Psoas muscle (tissue), 8 donors: ENCODE data around the gene RABGAP1L. TPM values are rescaled to one million over a fixed set of nuclear protein-coding genes. Genes with fewer than 3 reads are reported as not detected.

Experiments used
- ATAC-seq, 4 donors: fragments of 200-7000 bp; cut with Tn5 transposase; one replicate each; pipeline ENCODE4 v1.9.1; 2020; ENCODE audit warnings: moderate library complexity in 3 of 4, mild to moderate bottlenecking in 2 of 4
- DNase-seq, 2 donors: peaks; one replicate each; pipeline ENCODE4 v3.0.0-alpha.2; 2020
- H3K27ac ChIP-seq: fragments of 200-600 bp; one replicate; pipeline ENCODE4 v1.8.0; 2022
- H3K27me3 ChIP-seq, 3 donors: fragments of 200-600 bp in 1 of 3; one replicate each; pipeline versions ENCODE4 v1.6.1 to v1.8.0; 2013 to 2022; ENCODE audit warnings: low read length in 2 of 3, mild to moderate bottlenecking in 2 of 3, moderate library complexity in 1 of 3; ENCODE audit not compliant: insufficient read depth in 3 of 3
- H3K36me3 ChIP-seq, 2 donors: fragments of 200-600 bp in 1 of 2; one replicate each; pipeline versions ENCODE4 v1.6.1 to v1.8.0; 2013 to 2022; ENCODE audit warnings: low read depth in 1 of 2, mild to moderate bottlenecking in 1 of 2, moderate library complexity in 1 of 2; ENCODE audit not compliant: insufficient read depth in 1 of 2
- H3K4me1 ChIP-seq: fragments of 200-600 bp; one replicate; pipeline ENCODE4 v1.8.0; 2022
- H3K4me3 ChIP-seq: fragments of 200-600 bp; one replicate; pipeline ENCODE4 v1.8.0; 2022; ENCODE audit warnings: mild to moderate bottlenecking
- H3K9me3 ChIP-seq: fragments of 200-600 bp; one replicate; pipeline ENCODE4 v1.8.0; 2022
- whole genome bisulfite sequencing, 3 donors: extraction: QIAGEN DNeasy Blood & Tissue Kit; methylation state at CpG; one replicate each; pipeline versions ENCODE4 v1.1.6 to v1.1.7; 2013; 5-methylcytosine and 5-hydroxymethylcytosine counted together
- intact Hi-C, 2 donors: fragments of 100-400 bp; cut with DNase I; formaldehyde crosslinking; loops; one replicate each; pipeline versions ENCODE4 v1.11.0 to v1.14.2; 2022
- polyA plus RNA-seq, 3 donors: library from polyadenylated mRNA; stranded (reverse); fragments of 200-250 nt; gene quantifications; one replicate each; pipeline ENCODE4 v1.2.3, GENCODE V29; 2013
- total RNA-seq, 4 donors: library from RNA; stranded (reverse); fragmentation: NEBNext Ultra II Directional in 2 of 4; extraction: Animal tissue kit (Norgen Biotek cat#: 25700) in 2 of 4; gene quantifications; one replicate each; pipeline versions ENCODE4 v1.2.1 to v1.2.4, GENCODE V29; 2021 to 2023
- TF ChIP-seq, protein P1 (sequence below): fragments of 200-600 bp; IDR thresholded peaks from one replicate; pipeline ENCODE4 v1.8.0; 2022; ENCODE audit warnings: antibody characterized with exemption
- donor health status: healthy with polysubstance abuse.
- donor health status: DM: no; HTN: no; CAD: no; lungs with moderate emphysema.
- donor health status: Bipolar disorder and iron deficiency.
- donor health status: healthy.
- donor health status: DM: yes; HTN: yes; CAD: no.
- donor health status: DM: no; HTN: no; CAD: no.
- donor health status: DM: no; HTN: no; CAD: no.
- donor health status: DM: yes; HTN: yes; CAD: no.

Gene RABGAP1L
- total and polyA plus RNA-seq, 7 donors: 2.9 to 14.4 (median 8.7) TPM

GRCh38 chr1:174920093-174920492, 760.8 kb downstream of the RABGAP1L start:
- Histone ChIP-seq H3K4me1 (no peaks in the 10 kb centered on the region), H3K27ac (no peak overlapping the region), H3K36me3 (no peaks in the 10 kb centered on the region), H3K27me3 (no peaks in the 10 kb centered on the region), H3K9me3 (no peaks in the 10 kb centered on the region), H3K4me3 (no peak overlapping the region)
- DNase-seq (no peak), ATAC-seq (no peak)
- TF ChIP-seq, protein P1, sequence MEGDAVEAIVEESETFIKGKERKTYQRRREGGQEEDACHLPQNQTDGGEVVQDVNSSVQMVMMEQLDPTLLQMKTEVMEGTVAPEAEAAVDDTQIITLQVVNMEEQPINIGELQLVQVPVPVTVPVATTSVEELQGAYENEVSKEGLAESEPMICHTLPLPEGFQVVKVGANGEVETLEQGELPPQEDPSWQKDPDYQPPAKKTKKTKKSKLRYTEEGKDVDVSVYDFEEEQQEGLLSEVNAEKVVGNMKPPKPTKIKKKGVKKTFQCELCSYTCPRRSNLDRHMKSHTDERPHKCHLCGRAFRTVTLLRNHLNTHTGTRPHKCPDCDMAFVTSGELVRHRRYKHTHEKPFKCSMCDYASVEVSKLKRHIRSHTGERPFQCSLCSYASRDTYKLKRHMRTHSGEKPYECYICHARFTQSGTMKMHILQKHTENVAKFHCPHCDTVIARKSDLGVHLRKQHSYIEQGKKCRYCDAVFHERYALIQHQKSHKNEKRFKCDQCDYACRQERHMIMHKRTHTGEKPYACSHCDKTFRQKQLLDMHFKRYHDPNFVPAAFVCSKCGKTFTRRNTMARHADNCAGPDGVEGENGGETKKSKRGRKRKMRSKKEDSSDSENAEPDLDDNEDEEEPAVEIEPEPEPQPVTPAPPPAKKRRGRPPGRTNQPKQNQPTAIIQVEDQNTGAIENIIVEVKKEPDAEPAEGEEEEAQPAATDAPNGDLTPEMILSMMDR: no peak
- WGBS, 3 donors: 74 to 88% (median 87%) methylated on average over 1 of the region's 1 CpG
- intact Hi-C loops: no loop called here

- Histone ChIP-seq H3K4me3 (no peak overlapping the region), H3K4me1 (no peaks in the 10 kb centered on the region), H3K27ac (no peak overlapping the region), H3K36me3 (no peaks in the 10 kb centered on the region), H3K27me3 (no peaks in the 10 kb centered on the region), H3K9me3 (no peaks in the 10 kb centered on the region)
- no peak for DNase-seq
- TF ChIP-seq, protein P1: no peak
- ATAC-seq: no peak
- intact Hi-C loops: no loop called here
- 91 to 96% (median 92%) methylated on average over 5 of the region's 5 CpGs for WGBS, 3 donors
These were observed 762.8 kb downstream of the RABGAP1L start for GRCh38 chr1:174922121-174922520.

DNA sequence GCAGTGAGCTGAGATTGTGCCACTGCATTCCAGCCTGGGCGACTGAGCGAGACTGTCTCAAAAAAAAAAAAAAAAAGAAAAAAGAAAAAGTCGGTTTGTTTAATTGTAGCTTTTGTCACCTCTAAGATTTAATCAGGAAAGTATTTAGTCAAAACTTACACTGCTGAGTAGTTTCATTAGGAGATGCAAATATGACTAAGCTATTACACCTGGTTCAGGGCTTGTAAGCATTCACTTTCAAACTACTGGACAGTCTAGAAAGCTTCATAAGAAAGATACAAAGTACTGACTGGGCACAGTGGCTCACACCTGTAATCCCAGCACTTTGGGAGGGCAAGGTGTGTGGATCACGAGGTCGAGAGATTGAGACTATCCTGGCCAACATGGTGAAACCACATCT, 764.5 kb downstream of the RABGAP1L start:
- no peaks in the 10 kb centered on the region for H3K4me1 ChIP-seq
- 83 to 88% (median 88%) methylated on average over 5 of the region's 5 CpGs for WGBS, 3 donors
- ATAC-seq: no peak

DNA sequence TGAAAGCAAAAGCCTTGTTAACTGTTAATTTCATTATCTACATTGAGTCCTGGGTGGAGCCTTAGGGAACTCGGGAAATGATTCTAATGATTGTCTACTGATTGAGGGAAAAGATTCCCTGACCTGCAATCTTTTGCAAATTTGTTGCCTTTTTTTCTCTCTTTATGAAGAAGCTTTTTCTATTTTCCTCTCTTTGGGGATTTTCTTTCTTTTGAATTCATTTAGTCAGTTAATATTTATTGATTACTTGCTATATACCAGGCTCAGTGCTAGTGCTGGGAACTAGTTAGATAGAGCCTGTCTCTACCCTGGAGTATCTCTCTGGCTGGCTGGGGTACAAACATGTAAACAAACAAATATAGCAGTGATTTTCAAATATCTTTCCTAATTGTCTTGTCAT, 769.2 kb downstream of the RABGAP1L start:
- ATAC-seq (no peak), DNase-seq (no peak)
- Histone ChIP-seq H3K27me3 (no peaks in the 10 kb centered on the region), H3K4me3 (no peak overlapping the region), H3K9me3 (no peaks in the 10 kb centered on the region), H3K4me1 (no peaks in the 10 kb centered on the region), H3K36me3 (no peaks in the 10 kb centered on the region), H3K27ac (no peak overlapping the region)
- intact Hi-C loops: no loop called here
- TF ChIP-seq, protein P1: no peak
- 85 to 91% (median 87%) methylated on average over 1 of the region's 1 CpG for WGBS, 3 donors

More for the DNA sequence above, 764.5 kb downstream of the RABGAP1L start:
- Histone ChIP-seq H3K36me3 (no peaks in the 10 kb centered on the region), H3K9me3 (no peaks in the 10 kb centered on the region), H3K27me3 (no peaks in the 10 kb centered on the region), H3K27ac (no peak overlapping the region), H3K4me3 (no peak overlapping the region)
- DNase-seq: no peak
- TF ChIP-seq, protein P1: no peak
- intact Hi-C loops: no loop called here

GRCh38 chr1:174931214-174931613, 771.9 kb downstream of the RABGAP1L start:
- no peaks in the 10 kb centered on the region for H3K27me3 ChIP-seq
- no peak for DNase-seq
- ATAC-seq: no peak
- no peak overlapping the region for H3K4me3 ChIP-seq
- 43 to 64% (median 55%) methylated on average over 1 of the region's 1 CpG for WGBS, 3 donors
- no peaks in the 10 kb centered on the region for H3K36me3 ChIP-seq
- H3K4me1 ChIP-seq: no peaks in the 10 kb centered on the region
- TF ChIP-seq, protein P1: no peak
- intact Hi-C loops: no loop called here
- H3K9me3 ChIP-seq: no peaks in the 10 kb centered on the region
- H3K27ac ChIP-seq: no peak overlapping the region
